AG09319 (cell line): ENCODE data around the gene MEF2C.

Source experiments
- DNase-seq: peaks from one replicate; pipeline ENCODE4 v3.0.0-alpha.2; 2010; ENCODE audit warnings: low read depth; ENCODE audit errors: extremely low read depth
- TF ChIP-seq, protein P1 (sequence below): IDR thresholded peaks from 2 replicates; pipeline ENCODE4 v1.5.1; 2011; ENCODE audit warnings: low read depth, mild to moderate bottlenecking, inconsistent platforms, low read length, moderate library complexity

The MEF2C gene

DNA sequence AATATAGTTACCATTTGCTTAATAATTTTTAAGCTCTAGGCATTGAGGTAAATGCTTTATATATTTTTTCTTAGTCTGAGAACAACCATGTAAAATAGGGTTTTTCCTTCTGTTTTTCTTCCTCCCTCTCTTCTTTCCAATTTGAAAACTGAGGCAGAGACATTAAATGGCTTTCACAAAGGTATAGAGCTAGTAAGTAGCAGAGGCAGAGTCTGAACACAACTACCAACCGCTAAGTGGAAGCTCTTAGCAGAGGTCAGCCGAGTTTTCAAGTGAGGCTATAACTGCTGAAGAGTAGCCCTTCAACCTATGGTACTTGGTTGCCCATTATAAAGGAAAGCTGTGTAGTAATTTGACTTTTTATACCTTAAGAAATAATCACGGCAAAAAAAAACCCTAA lies 187.1 kb downstream of the MEF2C start:
- TF ChIP-seq, protein P1, sequence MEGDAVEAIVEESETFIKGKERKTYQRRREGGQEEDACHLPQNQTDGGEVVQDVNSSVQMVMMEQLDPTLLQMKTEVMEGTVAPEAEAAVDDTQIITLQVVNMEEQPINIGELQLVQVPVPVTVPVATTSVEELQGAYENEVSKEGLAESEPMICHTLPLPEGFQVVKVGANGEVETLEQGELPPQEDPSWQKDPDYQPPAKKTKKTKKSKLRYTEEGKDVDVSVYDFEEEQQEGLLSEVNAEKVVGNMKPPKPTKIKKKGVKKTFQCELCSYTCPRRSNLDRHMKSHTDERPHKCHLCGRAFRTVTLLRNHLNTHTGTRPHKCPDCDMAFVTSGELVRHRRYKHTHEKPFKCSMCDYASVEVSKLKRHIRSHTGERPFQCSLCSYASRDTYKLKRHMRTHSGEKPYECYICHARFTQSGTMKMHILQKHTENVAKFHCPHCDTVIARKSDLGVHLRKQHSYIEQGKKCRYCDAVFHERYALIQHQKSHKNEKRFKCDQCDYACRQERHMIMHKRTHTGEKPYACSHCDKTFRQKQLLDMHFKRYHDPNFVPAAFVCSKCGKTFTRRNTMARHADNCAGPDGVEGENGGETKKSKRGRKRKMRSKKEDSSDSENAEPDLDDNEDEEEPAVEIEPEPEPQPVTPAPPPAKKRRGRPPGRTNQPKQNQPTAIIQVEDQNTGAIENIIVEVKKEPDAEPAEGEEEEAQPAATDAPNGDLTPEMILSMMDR: no peak
- no peak for DNase-seq

DNA sequence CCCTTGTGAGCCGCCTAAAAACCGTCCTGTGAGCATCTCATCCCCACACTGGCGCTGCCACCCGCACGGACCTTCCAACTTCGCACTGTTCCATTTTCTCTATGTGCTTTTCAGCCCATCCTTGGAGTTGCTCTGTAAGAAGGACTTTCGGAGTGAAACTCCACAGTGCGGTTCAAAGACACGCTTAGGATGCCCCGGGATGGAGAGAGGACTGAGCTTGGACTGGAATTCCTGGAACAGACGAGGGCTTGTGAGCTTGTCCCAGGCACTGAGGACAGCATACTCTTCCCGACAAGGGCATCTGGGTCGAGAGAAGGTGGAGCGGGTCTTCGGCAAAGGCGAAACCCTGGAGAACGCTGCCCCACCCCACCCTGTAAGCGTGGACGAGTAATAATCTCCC lies 187.8 kb downstream of the MEF2C start:
- TF ChIP-seq, protein P1: no peak
- DNase-seq: no peak

DNA sequence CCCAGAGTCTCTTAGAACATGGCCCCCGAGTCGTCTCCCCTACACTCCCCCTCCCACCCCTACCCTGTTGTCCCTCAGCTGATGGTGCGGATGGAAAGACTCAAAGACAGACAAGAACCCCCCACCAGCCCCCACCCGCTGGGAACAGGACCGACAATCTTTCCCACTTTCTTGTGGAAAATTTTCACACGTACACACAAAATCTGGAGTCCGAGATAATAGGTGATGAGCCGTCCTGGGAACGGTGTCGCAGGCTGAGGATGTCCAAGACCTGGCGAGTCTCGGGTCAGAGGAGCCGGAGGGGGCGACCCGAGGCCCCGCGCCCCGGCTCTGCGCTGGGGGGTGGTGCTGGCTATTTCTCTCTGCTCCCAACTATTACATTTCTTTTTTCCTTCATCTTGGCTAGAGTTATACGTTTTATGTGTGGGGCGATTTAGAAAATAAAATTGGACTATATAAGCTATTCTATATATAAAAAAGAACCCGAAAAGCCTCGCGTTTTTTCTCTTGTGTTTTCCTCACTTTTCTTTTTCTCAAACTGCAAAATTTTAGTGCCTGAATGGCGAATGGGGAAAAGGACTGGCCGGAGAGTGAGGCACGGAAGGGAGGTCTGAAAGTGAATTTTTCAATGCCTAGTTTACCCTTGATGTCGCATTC lies 188.8 kb downstream of the MEF2C start:
- TF ChIP-seq, protein P1: no peak
- DNase-seq: no peak

DNA sequence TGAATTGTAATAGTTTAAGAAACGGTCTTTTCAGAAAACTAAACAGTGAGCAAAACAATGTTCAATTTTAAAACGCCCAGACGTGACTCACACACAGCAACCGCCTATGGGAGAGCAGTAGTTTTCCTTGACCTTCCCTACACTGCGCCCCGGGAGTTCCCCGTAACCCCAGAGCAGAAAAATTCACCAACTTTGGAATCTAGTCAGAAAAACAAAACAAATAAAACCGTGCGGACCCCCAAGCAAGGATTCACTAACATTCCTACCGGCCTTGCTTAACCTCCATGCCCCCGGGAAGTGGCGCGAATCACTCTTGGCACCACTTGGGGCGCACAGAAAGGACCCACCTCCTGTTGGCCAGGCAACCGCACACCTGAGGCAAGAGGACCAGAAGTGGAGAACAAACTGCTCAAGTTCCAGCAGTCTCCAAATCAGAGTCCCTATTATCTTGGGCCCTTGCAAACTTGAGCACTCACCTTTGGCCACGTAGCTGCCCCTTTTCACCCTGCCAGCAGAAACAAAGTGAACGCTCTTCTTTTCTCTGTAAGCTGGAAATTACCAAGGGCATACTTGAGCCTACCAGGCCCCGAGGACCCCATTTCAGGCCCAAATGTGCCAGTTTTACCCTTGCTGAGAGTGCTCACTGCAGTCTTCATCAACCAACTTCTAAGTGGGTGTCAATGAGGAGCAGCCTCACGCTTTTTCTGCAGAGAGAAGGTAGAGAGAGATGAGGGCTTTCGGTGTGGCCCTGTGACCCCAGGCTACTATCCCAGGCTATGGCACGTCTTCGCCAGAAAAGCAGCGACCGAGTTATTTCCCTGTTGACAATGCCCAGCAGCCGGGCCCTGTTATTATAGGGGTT lies 189.7 kb downstream of the MEF2C start:
- TF ChIP-seq, protein P1: no peak
- DNase-seq: no peak

DNA sequence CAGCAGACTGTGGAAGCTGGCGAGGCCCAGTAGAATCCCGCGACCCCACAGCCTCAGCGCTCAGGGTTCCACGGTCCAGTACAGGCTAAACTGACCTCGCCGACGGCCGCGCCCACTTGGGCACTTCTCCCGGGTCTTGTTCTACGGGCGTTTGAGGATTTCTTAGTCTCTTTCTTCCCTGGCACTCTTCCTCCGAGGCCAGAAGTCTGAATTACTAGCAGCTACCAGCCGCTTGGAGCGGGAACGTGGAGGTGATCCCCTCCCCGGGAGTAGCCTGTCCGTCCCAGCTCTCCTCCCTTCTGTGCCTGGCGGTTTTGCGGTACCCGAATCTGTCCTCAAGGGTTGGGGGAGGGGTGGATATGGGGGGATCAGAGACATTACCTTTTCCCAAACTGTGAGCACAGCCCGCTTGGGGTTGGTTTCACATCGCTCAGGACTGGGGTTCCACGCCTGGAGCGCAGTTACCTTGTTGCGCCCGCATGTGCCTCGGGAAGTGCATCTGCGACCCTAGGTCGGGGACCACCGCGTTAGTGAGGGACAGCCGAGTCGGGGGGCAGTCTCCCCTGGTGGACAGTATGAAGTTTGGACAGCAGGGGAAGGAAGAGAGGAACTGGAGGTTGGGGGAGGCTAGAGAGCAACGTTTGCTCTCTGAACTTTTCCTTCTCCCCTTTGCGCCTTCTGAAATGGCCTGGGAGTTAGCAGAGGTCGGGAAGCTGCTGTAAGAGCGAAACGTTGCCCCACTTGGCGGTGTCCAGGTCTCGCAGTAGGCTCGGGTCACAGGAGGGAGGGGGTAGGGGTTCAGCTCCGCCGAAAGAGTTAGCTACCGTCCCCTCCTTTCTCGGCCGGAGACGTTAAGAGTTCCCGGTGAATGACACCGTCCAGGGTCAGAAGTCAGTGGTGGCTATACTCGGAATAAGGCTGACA lies 190.8 kb downstream of the MEF2C start:
- TF ChIP-seq, protein P1: no peak
- no peak for DNase-seq

DNA sequence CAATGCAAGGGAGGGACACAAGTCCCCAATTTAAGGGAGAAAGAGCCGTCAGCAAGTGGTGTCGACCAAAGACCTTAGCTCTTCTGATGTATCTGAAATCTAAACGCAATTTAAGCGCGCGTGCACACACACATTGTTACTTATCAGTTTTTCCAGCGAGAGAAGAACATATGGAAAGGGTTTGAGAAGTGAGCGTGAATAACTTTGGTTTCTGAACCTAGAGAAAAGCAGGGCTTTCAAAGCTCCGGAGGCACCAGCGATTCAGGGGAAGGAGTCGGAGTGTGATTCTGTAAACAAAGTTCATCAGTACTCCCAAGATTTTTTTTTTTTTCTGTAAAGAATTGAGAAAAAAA lies 191.8 kb downstream of the MEF2C start:
- TF ChIP-seq, protein P1: no peak
- DNase-seq: no peak
